AG04449 (cell line): Measurements from ENCODE around the gene ZNF865.

Experiments
- CTCF ChIA-PET: fragments of 350-600 bp; formaldehyde crosslinking; extraction: SDS; loops from one replicate; lab custom pipeline; 2021; ENCODE audit warnings: antibody characterized with exemption; lab: Yijun Ruan, JAX
- POLR2A ChIA-PET: fragments of 400-600, 350-600 bp; formaldehyde crosslinking; extraction: SDS; loops from one replicate; lab custom pipeline; 2020; ENCODE audit warnings: antibody characterized with exemption, inconsistent platforms; lab: Yijun Ruan, JAX
- DNase-seq: peaks from one replicate; pipeline ENCODE4 v3.0.0-alpha.2; 2010; ENCODE audit warnings: low read depth, low spot score
- H3K4me3 ChIP-seq: 2 replicates; pipeline ENCODE4 v1.5.1; 2011; ENCODE audit warnings: low read depth, mild to moderate bottlenecking, control low read depth, low read length
- TF ChIP-seq, protein P1 (sequence below): IDR thresholded peaks from one replicate; pipeline ENCODE4 v1.5.1; 2011; ENCODE audit warnings: mild to moderate bottlenecking, moderate library complexity, low read length, control low read depth, inconsistent platforms; ENCODE audit not compliant: insufficient read depth; ENCODE audit errors: missing control alignments

Gene ZNF865

DNA sequence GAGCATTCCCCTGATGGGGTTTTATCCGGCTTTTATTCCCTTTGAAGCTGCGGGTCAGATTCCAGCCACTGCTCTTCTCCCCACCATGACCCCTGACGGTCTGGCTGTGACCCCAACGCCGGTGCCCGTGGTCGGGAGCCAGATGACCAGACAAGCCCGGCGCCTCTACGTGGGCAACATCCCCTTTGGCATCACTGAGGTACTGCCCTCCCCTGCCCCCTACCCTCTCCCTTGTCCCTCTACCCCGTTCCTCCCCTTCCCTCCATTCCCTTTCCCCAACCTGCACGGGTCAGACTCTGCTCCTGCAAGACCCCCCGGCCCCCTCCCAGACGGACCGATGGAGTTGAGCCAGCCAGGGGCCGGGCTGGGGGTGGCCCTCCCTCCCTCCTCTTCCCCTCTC is 55.5 kb downstream of the ZNF865 start:
- TF ChIP-seq, protein P1, sequence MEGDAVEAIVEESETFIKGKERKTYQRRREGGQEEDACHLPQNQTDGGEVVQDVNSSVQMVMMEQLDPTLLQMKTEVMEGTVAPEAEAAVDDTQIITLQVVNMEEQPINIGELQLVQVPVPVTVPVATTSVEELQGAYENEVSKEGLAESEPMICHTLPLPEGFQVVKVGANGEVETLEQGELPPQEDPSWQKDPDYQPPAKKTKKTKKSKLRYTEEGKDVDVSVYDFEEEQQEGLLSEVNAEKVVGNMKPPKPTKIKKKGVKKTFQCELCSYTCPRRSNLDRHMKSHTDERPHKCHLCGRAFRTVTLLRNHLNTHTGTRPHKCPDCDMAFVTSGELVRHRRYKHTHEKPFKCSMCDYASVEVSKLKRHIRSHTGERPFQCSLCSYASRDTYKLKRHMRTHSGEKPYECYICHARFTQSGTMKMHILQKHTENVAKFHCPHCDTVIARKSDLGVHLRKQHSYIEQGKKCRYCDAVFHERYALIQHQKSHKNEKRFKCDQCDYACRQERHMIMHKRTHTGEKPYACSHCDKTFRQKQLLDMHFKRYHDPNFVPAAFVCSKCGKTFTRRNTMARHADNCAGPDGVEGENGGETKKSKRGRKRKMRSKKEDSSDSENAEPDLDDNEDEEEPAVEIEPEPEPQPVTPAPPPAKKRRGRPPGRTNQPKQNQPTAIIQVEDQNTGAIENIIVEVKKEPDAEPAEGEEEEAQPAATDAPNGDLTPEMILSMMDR, result no peak
- ChIA-PET POLR2A (no interaction called here), CTCF (no interaction called here)
- DNase-seq, result no peak
- no peak overlapping the region for H3K4me3 ChIP-seq

- TF ChIP-seq, protein P1, result no peak
- no peak for DNase-seq
- ChIA-PET CTCF (no interaction called here), POLR2A (no interaction called here)
- no peak overlapping the region for H3K4me3 ChIP-seq
Measured at GRCh38 chr19:55661826-55662225, 56.4 kb downstream of the ZNF865 start.

DNA sequence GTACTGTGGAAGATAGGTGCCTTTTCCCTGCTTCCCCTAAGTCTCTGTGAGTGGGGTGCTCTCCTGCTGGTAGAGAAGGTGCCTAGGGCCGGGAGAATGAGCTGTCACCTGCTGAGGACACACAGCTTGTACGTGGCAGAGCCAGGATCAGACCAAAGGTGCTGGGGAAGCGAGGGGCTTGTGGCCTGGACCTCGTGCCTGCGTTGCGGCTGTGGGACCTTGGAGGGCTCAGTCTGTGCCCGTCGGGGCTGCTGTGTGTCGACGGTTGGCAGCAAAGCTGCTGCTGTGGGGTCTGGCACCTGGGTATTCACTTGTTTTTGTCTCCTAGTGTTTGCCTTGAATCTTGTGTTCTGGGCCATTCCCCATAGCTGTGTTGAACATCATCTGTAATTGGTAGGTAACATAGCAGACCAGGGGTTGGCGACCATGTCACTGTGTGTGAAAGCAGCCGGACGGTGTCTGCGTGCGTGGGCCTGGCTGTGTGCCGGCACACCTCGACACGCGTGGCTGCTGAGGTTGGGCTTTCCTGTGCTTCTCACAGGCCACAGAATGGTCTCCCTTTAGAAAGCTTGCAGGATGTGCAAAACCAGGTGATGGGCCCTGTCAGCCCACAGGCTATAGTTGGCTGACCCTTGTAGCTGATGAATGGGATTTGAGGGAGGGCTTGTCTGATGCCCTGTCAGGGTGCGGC is 58.5 kb downstream of the ZNF865 start:
- CTCF ChIA-PET, result interaction anchor here (0.8 to 1.3 kb wide), 5 partner anchors 8 to 13 kb away, joined by 3 to 5 read pairs (median 4); partner anchors contain the start of gene U2AF2
- H3K4me3 ChIP-seq, result no peak overlapping the region
- TF ChIP-seq, protein P1, result no peak
- POLR2A ChIA-PET, result no interaction called here
- DNase-seq, result no peak

DNA sequence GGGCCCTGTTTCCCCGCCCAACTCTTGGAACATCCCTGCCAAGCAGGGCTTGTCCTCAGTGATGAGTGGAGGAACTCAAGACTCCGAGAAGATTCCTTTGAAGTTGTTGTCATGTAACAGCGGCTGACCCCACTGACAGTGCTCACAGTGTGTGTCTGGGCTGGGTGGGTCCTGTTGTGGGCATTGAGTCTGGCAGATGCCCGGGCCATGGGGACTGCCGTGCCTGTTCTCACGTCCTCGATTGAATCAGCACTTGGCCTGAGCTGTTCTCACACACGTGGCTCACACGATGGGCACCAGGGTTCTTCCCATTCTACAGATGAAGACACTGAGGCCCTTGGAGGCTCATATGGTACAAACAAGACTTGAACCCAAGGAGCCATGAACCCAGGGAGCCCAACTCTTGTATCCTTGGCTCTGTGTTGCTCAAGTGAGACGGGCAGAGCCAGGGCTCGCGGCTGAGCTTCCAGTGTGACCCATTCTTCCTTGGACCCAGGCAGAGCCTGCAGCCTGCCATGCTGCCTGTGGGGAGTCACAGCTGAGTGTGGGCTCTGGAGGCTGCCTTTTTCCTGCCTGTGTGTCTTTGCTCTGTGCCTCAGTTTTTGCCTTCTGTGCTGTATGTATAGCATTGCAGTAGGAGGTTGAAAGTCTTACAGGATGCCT is 61.0 kb downstream of the ZNF865 start:
- ChIA-PET POLR2A (no interaction called here), CTCF (interaction anchor here (1.1 to 2.3 kb wide), 3 partner anchors 10 to 13 kb away, joined by 3 to 8 read pairs (median 8); no protein-coding TSS in a partner anchor)
- H3K4me3 ChIP-seq, result no peak overlapping the region
- TF ChIP-seq, protein P1, result no peak
- no peak for DNase-seq
